HG02763 (cell line): ENCODE results near the gene TJP1.
"Not testable (repeated sequence)": the region's sequence is repeated elsewhere in the genome, so short reads cannot be mapped to it uniquely, and the experiment has no call there.

ENCODE experiments used
- ATAC-seq: cut with Tn5 transposase; IDR thresholded peaks from one replicate; pipeline ENCODE4 v1.9.1; 2021; ENCODE audit warnings: mild to moderate bottlenecking, moderate library complexity; ENCODE audit not compliant: unreplicated experiment

TJP1 gene

GRCh38 chr15:29708519-29708918 is 113.7 kb downstream of the TJP1 start:
- no peak for ATAC-seq

GRCh38 chr15:29704950-29705597 is 117.2 kb downstream of the TJP1 start:
- no peak for ATAC-seq

- no peak for ATAC-seq
Measured at GRCh38 chr15:29701151-29701550, 121.1 kb downstream of the TJP1 start.

- no peak for ATAC-seq
Measured at GRCh38 chr15:29700296-29700695, 122.0 kb downstream of the TJP1 start.

- no peak for ATAC-seq
Measured at GRCh38 chr15:29699791-29700190, 122.5 kb downstream of the TJP1 start.

GRCh38 chr15:29698030-29698701 is 124.1 kb downstream of the TJP1 start:
- no peak for ATAC-seq

- ATAC-seq: no peak
Measured at GRCh38 chr15:29696950-29697738, 125.1 kb downstream of the TJP1 start.

GRCh38 chr15:29696506-29696905 is 125.8 kb downstream of the TJP1 start:
- not testable (repeated sequence) for ATAC-seq

GRCh38 chr15:29695489-29696167 is 126.6 kb downstream of the TJP1 start:
- no peak for ATAC-seq

- ATAC-seq: no peak
Measured at GRCh38 chr15:29693225-29693624, 129.0 kb downstream of the TJP1 start.

GRCh38 chr15:29692527-29692926 is 129.7 kb downstream of the TJP1 start:
- ATAC-seq: no peak

GRCh38 chr15:29690765-29691475 is 131.3 kb downstream of the TJP1 start:
- no peak for ATAC-seq

GRCh38 chr15:29689287-29689986 is 132.8 kb downstream of the TJP1 start:
- no peak for ATAC-seq

GRCh38 chr15:29688506-29689286 is 133.6 kb downstream of the TJP1 start:
- ATAC-seq: no peak

- no peak for ATAC-seq
Measured at GRCh38 chr15:29687939-29688505, 134.2 kb downstream of the TJP1 start.

GRCh38 chr15:29687204-29687815 is 135.0 kb downstream of the TJP1 start:
- ATAC-seq: no peak

- ATAC-seq: no peak
Measured at GRCh38 chr15:29686445-29687203, 135.6 kb downstream of the TJP1 start.

- no peak for ATAC-seq
Measured at GRCh38 chr15:29686079-29686425, 136.2 kb downstream of the TJP1 start.
